LoVo (cell line): Measurements from ENCODE around the gene TNFAIP8L3.
"Not testable (repeated sequence)": the region's sequence is repeated elsewhere in the genome, so short reads cannot be mapped to it uniquely, and the experiment has no call there.

ENCODE experiments used
- DNase-seq: peaks from one replicate; pipeline ENCODE4 v3.0.0-alpha.2; 2016; ENCODE audit warnings: low spot score

Gene TNFAIP8L3

DNA sequence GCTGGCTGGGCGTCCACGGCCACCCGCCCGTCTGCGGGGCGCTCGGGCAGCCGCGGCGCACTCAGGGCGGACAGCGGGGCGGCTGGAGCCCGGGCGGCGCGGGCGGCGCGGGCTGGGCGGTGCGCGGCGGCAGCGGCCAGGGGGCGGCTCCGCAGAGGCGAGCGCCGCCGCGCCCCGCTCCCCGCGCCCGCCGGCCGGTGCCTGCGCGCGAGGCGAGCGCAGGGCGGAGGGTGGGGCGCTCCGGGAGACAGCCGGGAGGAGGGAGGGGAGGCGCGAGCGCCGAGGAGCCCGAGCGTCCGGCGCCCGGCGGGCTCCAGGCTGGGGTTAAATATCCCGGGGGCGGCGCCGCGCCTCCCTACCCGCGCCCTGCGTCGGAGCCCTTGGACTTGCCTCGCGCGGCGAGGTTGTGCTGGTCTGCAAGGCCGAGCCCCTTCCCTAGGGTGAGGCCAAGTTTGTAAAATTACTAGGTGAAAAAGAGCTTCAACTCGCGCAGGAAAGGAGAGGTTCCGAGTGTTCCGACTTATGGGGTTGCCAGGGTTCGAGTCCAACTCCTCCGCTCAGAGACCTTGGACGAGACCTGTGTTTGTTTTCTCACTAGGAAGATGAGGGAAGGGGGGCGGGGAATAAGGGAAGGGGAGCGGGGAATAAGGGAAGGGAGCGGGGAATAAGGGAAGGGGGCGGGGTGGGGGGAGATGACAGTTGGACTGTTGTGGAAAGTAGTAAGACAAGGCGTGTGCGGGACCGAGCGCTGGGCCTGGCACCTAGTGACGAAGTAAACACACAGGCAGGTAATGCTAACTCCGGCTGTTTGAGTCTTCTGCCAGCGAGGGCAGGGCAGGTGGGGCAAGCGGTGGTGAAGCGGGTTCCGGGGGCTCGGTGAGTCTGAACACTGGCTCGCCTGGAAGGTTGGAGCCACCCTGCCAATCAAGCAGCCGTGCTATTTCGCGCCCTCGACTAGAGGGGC is at the start of gene TNFAIP8L3:
TNFAIP8L3 (minus strand) TSS at position 301 of the 964 bp plus-strand sequence. CDS start 311 bp downstream, outside the sequence.
- peak; percentile 32 for DNase-seq

DNA sequence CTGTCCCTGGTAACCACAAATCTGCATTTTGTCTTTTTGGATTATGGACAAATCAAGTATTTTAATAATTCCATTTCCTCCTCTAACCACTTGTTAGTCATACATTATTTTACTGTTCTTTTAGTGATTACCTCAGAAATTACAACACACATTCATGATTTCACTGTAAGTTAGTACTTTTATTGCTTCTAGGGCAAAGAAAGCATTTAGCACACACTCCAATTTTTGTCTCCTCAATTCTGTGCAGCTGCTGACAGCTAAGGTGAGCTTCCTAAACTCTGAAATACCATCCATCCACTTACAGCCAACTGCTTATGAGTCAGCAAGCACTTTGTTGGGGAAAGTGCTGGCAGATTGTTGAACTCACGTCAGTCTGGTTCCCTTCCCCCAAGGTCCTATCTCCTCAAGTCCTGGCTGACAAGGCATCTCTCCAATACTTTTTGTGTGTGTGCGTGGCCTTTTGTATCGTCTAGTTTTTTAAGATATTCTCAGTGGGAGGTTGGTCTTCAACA is 49.4 kb upstream of the TNFAIP8L3 start:
- DNase-seq = no peak

DNA sequence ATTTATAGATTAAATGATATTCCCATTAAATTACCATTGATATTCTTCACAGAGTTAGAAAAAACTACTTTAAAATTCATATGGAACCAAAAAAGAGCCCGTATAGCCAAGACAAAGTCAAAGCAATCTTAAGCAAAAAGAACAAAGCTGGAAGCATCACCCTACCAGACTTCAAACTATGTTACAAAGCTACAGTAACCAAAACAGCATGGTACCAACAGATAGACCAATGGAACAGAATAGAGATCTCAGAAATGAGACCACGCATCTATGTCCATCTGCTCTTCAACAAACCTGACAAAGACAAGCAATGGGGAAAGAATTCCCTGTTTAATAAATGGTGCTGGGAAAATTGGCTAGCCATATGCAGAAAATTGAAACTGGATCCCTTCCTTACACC is 45.6 kb upstream of the TNFAIP8L3 start:
- not testable (repeated sequence) for DNase-seq

DNA sequence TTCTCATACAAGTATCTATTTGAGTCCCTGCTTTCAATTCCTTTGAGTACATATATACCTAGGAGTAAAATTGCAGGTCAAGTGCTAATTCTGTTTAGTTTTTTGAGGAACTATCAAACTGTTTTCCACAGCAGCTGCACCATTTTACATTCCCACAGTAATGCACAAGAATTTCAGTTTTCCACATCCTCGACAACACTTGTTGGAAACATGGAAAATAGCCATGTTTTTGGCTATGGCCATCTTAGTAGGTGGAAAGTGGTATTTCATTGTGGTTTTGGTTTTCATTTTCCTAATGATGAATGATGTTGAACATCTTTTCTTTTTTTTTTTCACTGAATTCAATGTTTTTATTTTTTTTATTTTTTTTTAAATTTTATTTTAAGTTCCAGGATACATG is 44.4 kb upstream of the TNFAIP8L3 start:
- no peak for DNase-seq

DNA sequence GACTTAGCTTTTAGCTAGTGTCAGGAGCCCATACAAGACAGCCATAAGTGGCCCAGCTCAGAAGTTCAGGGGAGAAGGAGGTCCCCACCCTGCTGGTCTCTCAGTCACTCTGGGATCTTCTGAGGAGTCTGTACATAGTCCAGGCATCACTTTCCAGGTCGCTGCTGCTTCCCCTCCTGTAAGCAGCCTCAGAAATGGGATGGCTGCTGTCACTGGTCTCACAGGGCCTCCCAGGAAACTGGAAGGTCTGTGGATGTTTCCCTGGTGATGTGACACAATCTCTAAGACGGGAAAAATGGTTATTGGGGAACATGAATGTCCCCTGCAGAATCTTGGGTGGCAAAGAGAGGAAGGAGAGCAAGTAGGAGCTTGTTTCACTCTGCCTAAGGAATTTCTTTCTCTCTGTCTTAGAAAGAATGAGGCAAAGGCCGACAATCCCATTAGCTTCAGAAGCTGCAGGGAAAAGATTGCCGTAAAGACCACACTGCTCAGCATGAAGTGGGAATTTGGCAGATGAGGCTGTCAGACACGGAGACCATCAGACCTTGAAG is 43.2 kb upstream of the TNFAIP8L3 start:
- DNase-seq = no peak

DNA sequence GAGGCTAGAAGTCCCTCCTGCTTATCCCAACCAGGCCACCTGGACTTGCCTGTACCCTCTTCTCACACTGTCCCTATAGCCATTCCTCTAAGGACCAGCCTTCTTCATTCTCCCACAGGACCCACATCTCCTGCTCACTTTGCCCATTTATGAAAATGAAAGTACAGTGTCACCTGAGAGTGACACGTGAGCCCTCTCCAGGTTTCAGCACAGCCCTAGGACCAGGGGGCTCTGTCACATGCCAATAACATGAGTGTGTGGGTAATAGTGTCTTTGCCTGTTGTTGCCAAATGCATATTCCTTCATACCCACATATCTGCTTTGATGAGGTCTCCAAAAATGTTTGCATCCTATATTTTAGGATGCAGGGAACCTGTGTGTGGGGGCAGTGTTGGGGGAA is 42.3 kb upstream of the TNFAIP8L3 start:
- DNase-seq = no peak

DNA sequence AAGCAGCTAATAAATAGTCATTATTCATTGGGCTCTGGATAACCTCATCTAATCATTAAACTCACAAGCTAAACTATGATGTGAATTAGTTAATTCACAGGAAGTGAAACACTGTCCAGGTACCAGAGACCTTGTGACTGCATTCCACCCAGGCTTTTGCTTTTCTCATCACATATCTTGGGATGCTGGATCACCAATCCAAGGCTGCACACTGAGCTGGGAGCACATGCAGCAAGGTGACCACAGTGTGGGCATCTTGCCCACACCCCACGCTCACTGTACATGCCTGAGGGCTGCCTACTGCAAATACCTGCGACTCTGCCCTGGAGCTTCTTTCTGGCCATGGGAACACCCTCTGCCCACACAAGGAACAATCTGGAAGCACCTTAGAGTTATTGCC is 40.6 kb upstream of the TNFAIP8L3 start:
- DNase-seq = no peak

DNA sequence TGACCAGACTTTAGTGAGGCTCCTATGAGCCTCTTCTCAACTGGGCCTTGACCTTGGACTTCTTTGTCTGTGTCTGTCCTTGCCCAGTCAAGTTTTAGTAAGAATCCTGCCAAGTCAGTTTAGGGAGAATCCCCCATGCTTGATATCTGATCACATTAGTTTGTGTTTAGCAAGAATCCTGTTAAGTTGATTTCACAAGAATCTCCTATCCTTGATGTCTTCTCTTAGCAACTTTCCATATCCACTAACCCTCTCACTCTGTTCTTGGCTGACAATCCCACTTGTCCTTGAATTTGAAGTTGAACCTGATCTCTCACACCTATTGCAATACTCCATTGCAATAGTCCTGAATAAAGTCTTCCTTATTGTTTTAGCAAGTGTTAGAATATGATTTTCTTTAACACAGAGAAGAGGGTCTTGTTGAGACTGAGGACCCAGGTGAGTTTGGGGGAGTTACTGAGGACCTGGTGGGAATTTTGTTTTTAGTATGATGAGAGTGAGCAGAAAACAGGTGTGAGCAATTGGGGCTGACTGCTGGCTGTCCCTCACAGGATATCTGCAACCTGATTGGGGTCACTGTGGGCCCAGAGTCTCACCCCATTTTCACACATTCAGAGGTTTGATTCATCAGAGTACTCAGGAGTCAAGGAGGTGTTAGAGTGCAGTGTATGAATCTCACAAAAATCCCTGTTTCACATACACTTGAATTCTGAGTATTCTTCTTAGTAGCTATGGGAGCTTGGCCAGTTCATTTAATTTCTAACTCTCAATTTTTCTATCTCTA is 39.9 kb upstream of the TNFAIP8L3 start:
- DNase-seq = no peak

DNA sequence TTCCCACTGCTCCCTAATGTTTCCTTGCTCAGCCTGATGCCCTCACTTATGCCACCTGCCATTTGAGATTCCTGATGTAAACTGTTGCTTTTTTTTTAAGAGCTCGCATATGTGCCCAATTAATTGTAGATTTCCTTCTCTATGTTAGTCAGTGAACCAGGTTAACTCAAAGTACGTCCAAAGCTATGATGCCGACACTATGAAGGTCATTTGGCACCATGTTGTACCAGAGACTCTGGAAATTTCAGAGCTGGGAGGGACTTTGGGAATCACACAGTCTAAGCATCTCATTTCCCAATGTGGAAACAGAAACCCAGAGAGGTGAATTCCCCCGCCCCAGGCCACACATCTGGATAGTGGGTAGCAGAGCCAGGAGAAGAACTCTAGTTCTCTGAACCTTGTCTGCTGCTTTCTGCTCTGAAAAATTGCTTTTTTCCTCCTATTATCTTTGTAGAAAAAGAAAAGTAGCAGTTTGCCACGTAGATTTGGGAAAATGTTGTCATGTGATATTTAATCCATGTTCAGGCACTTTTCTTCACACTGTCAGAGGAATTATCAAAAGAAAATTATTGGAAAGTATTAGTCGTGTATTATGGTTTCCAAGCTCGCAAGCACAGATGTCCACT is 38.5 kb upstream of the TNFAIP8L3 start:
- no peak for DNase-seq

DNA sequence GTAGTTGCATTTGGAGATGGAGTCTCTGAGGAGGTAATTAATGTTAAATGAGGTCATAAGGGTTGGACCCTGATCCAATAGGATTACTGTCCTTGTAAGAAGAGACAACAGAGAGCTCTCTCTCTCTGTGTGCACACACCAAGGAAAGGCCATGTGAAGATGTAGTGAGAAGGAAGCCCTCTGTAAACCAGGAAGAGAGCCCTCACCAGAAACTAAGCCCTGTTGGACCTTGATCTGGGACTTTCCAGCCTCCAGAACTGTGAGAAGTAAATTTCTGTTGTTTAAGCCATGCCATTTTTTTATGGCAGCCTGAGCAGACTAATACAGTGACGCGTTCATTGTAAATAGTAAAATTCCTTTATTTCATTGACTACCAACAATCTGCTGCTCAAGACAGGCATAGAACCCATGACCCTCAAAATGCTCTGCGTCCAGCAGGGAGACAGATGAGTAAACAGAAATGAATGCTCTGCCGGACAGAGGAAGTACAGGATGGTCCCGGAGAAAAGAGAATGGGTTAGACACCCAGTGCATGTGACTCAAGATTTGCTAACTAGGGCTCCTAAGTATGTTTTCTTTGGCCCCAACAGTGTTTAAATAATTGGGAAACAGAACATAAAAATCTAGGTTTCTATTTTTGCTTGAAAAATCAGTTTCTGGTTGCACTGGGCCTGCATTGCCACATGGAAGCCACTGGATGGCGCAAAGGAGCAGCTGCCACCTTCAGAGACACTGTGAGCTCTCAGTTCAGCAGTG is 37.9 kb upstream of the TNFAIP8L3 start:
- peak; percentile 14 for DNase-seq

DNA sequence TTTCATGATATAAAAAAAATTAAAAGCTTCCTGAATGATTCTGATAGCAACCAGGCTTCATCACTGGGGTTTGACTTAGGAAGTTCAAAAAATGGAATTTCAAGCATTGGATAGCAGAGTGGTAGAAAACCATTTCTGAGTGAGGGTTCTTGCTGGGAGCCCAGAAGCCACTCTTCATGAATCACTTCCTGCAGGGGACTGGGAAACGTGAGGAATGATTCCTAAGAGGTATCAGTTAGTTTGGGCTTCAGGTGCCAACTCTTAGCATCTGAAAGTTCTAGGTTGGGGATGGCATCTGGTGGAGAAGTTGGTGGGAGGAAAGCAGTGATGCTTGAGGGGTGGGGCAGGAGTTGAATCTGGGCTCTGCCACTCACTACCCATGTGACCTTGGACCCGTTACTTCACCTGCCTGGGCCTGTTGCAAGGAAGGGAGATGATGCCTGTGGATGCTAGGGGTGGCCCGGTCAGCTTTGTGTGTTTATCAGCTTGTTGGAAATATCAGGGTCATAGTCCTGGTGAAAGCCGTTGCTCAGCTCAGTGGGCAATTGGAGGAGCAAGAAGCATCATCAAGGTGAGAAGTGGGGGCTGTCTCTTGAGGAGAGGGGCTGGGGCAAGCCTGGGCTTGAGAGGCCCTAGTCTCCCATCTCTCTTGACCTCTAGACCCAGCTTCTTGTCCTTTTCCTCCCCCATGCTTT is 37.0 kb upstream of the TNFAIP8L3 start:
- DNase-seq = no peak

DNA sequence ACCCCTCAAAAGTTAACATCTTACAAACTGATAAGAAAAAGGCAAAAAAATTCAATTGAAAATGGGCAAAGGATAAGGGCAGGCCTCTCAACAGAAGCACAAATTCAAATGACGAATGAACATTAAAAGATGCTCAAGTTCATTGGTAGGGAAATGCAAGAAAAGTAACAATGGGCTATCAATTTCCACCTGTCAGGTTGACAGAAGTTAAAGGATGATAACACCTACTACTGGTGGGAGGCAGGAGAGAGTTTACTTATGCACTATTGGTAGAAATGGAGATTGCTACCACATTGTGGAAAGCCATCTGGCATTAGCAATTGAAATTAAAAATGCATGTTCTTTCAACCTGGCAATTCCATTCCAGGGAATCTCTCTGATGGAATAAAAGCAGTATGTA is 35.6 kb upstream of the TNFAIP8L3 start:
- DNase-seq = no peak

DNA sequence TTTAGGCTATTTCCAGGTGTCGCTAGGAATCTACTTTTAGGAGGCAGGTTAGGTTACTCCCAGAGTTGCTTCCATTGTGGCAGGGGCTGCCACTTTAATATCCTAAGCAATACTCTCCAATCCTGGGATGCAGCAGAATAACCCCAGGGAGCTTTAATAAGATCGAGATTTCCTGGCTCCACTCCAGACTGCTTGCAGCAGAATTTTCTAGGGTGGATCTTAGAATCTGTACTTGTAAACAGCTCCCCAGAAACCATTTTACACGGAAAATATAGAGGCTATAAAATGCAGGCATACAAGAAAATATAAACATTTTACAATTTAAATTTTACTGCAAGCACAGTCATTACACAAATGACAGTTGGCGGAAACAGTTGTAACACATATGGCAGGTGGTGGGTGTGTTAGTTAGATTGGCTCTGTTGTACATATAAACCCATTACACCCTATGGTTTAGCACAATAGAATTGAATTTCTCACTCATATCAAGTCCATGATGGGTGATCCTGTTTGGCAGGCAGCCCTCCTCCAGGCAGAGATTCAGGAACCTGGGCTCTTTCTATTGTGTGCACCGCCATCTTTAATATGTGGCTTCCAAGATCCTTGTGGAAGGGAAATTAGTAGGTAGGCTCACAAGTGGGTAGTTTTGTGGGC is 35.0 kb upstream of the TNFAIP8L3 start:
- no peak for DNase-seq

DNA sequence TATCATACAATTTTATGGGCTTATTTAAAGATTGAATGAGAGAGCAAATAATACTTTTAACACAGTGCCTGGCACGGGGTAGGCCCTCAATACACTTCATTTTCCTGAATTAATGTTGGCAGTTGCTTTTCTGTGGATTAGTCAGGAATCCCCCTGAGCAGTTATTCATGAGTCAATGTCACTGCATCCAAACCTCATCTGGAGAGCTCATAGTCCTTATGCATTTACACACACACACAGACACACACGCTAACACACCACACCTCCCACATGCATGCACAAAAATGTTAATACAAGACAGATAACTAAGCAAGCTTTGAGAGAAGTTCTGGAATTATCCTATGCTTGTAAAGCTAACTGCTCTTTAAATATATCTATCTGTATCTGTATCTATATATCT is 34.0 kb upstream of the TNFAIP8L3 start:
- DNase-seq = no peak

DNA sequence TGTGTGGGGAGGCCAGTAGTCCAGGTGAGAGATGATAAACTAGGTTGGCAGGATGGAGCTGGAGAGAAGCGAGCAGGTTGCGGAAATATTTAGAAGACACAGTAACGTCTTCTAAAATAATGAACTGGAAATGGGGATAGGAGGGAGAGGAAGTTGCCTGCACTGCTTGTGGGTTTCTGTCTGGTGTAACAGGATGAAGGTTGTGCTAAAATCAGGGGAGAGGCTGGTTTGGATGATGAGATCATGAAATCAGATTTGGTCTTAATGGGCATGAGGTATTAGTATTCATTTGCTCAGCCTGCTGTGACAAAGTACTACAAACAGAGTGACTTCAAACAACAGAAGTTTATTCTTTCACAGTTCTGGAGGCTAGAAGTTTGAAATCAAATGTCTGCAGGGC is 32.1 kb upstream of the TNFAIP8L3 start:
- DNase-seq = no peak

DNA sequence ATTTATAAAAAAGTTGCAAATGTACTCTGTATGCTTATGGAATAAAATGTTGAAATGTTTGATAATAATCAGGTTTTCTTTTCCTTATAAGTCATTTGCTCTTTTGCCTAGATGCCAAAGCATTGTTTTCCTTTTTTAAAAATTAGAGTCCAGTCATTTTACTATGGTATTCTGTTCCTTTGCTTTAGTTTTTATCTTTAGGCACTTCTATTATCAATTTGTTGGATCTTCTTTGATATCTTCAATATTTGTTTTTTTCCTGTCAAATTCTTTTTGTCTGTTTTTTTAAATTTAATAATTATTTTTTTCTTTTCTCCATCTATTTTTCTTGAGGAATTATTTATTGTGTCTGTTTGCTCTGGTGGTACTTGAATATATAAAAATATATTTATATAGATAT is 28.3 kb upstream of the TNFAIP8L3 start:
- not testable (repeated sequence) for DNase-seq

DNA sequence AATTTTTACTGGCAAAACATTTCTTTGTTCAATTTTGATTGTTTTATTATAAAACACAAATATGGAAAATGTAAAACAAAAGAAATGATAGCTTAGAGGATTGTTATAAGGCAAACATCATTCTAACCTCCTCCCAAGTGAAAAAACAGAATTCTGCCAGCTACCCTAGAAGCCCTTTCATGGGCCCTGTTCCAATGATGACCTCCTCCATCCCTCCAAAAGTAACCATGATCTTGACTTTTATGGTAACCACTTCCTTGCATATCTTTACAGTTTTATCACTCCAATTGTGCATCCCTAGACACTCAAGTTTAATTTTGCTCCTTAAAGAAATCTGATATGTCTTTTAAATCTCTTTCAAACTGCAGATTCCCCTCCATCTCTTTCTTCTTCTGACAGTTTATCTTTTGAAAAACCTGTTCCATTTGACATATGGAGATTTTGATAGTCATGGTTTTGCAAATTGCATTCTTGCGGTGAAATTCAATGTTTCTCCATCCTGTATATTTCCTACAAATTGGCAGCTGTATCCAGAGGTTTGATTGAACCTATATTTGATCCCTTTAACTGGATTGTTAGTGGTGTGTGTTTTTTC is 27.0 kb upstream of the TNFAIP8L3 start:
- DNase-seq = no peak

DNA sequence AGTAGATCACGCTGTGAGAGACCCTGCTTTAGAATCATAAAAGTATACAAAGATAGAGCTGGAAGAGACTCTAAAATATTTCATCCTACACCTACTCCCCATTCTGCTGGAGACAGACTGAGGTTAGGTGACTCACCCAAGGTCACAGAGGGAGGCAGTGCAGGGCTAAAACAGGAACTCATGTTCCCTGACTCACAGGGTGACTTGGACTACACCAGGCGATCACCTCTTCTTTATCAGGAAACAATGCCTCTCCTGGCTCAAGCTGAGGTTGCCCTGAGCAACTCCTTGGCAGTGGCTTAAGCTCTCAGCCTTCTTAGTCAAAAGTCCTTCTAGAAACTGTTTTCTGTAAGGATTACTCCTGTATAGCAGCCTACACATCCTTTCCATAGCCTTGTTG is 26.4 kb upstream of the TNFAIP8L3 start:
- peak; percentile 49 for DNase-seq

DNA sequence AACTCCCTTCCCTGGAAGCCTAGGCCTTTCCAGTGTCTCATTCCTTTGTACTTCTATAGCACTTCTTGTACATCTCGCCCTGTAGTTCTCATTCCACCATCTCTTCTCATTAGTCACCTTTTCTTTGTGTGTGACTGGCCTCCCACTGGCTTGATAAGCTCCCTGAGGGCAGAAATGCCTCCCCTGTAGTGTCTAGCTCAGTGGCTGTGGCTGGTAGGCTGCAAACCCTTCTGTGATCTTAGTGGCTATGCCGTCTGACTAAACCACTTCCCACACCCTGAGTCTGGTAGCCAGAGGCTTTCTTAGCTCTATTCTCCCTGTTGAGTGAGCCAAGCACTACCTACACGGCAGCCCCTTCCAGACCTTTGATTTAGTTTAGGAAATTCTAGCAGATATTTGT is 24.4 kb upstream of the TNFAIP8L3 start:
- no peak for DNase-seq

DNA sequence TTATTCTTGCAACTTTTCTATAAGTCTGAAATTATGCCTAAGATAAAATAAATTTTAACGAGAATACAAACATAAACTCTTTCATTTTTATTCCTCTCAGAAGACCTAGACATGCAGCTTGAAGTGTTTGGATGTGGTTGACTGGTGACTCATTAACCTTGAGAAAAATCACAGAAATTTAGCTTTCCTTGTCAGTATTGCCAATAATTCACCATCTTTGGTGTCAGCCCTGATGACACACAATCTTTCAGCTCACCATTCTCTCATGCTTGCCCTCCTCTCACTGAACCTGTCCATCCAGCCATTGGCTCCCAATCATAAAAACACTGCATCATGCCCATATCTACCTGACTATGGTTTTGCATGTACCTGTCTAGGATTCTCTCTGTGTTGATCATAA is 22.6 kb upstream of the TNFAIP8L3 start:
- DNase-seq = no peak
